COLO829 (cell line): Measurements from ENCODE around the gene OR2F2.
A peak's percentile ranks its signal among the peaks of the same experiment; 100 is the strongest.

Source experiments
- DNase-seq: peaks from one replicate; pipeline ENCODE4 v3.0.0; 2012; ENCODE audit warnings: low spot score

OR2F2 gene, protein sequence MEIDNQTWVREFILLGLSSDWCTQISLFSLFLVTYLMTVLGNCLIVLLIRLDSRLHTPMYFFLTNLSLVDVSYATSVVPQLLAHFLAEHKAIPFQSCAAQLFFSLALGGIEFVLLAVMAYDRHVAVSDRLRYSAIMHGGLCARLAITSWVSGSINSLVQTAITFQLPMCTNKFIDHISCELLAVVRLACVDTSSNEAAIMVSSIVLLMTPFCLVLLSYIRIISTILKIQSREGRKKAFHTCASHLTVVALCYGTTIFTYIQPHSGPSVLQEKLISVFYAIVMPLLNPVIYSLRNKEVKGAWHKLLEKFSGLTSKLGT

DNA sequence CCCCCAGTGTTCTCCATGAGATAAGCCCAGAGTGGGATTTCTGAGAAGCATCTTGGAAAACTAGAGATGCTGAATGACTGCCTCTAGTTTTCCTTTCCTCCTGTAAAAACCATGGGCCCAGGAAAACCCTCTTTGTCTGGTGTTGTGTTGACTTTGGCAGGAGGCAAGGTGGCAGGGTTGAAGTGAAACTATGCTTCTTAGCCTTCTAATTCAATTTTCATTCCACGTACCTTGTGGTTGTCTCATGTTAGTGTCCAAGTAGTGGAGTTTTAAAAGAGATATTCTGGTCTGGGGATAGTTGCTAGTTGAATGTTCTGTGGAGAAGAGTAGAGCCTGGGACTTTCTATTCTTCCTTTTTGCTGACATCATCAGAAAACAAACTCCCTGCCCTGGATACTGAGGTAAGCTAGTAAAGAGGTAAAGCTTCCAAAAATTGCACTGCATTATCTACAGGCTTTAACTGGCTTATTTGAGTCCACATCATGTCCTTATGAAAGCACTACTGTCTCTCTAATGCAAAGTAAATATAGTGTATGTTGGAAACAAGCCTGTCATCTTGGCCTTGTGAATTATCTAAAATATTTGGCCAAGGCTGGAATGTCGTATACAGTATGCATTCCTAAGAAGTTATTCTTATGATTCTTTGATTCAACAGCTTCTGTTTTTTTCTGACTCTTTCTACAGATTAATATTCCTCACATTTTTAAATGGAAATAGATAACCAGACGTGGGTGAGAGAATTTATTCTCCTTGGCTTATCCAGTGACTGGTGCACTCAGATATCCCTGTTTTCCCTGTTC is at the start of gene OR2F2:
Gene OR2F2 (plus strand): TSS at position 708 of the 800 bp plus-strand sequence. CDS start 0 bp downstream, at position 708.
- DNase-seq = no peak

- DNase-seq = no peak
These were observed 49.1 kb upstream of the OR2F2 start for GRCh38 chr7:143885951-143886350.

GRCh38 chr7:143886826-143887477 is 48.1 kb upstream of the OR2F2 start:
- no peak for DNase-seq

- DNase-seq = no peak
These were observed 46.0 kb upstream of the OR2F2 start for GRCh38 chr7:143889068-143889467.

- no peak for DNase-seq
These were observed 44.5 kb upstream of the OR2F2 start for GRCh38 chr7:143890558-143890957.

DNA sequence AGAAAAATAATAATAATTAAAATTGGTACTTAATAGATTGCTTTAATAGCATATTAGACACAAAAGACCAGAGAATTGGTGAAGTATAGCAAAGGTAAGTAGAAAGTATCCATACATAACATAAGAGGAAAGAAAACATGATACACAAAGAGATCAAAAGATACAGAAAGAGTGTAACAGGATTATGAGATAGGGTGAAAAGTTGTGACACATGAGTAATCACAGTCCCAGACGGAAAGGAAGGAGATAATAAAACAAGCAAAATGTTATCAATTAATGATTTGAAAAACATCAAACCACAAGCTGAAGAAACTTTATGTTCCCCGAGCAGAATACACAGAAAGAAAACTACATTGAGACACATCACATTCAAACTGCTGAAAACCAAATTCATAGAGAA is 43.6 kb upstream of the OR2F2 start:
- no peak for DNase-seq

DNA sequence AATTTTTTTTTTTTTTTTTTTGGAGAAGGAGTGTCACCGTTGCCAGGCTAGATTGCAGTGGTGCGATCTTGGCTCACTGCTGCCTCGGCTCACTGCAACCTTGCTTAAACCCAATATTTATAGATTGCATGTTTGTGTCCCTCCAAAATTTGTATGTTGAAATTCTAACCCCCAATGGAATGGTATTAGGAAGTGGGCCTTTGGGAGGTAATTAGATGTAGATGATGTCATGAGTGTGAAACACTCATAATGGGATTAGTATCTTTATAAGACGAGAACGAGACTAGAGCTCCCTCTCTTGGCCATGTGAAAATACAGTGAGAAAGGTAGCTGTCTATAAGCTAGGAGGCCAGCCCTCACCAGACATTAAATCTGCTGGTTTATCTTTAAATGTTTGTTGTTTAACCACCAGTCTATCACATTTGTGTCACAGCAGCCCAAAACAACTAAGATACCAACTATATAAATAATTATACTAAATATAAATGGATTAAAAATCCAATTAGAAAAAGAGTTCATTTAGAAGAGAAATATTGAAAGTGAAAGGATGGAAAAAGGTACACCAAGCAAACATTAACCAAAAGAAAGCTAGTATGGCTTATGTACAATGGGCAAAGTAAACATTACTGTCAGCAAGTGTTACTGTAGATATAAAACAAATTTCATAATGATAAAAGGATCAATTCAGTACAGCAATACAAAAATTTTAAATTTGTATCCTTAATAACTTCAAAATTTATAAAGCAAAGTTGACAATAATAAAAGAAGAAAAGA is 42.3 kb upstream of the OR2F2 start:
- no peak for DNase-seq

GRCh38 chr7:143896667-143897066 is 38.4 kb upstream of the OR2F2 start:
- DNase-seq = no peak

DNA sequence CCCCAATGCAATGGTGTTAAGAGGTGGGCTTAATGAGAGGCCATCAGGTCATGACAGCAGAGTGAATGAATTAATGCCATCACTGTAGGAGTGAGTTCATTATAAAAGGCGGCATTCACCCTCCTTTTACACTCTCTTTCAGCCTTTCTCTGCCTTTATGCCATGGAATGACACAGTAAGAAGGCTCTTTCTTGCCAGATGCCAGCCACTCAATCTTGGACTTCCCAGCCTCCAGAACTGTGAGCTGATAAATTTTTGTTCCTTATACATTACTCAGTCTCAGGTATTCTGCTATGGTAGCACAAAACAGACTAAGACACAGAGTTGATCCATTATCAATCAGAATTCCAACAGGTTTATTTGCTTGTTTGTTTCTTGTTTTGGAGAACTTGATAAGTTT is 36.2 kb upstream of the OR2F2 start:
- no peak for DNase-seq

- no peak for DNase-seq
These were observed 34.7 kb upstream of the OR2F2 start for GRCh38 chr7:143900230-143900766.

DNA sequence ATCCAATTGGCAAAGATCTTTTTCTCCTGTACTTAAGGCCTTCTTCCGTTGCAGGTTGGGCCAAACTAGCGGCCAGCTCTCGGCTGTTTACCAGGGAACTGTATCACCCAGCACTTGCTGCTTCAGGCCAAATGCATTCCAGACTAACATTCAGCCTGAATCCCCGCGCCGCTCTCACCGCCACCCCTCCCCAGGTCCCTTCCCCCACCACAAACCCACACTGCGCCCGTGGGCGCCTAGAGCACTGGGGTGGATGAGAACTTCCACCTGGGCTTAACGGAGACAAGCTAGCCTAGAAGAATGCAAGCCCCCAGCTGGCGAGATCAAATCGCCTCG is 33.7 kb upstream of the OR2F2 start:
- DNase-seq = no peak

GRCh38 chr7:143901668-143902331 is 33.2 kb upstream of the OR2F2 start, which contains the start of gene TCAF1:
Gene TCAF1, minus strand, starts transcription at chr7:143902176. Its CDS starts 25,568 bp downstream, at chr7:143876608.
- DNase-seq = peak; percentile 98

DNA sequence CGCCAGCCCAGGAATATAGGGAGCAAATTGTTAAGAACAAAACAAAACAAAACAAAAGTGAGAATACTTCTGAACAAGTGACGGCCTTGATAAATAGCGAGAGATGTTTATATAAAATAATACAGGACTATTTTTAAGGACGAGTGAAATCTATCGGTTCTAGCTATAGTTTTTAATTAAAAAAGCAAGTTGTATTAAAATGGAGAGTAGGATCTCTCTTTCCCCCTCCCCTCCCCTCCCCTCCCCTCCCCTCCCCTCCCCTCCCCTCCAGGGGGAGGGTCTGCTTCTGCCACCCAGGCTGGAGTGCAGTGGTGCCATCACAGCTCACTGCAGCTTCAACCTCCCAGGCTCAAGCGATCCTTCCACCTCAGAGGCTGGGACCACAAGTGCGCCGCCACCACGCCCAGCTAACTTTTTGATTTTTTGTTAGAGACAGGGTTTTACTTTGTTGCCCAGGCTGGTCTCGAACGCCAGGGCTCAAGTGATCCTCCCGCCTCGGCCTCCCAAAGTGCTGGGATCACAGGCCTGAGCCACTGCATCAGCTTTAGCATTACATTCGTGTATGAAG is 32.6 kb upstream of the OR2F2 start:
- no peak for DNase-seq

- no peak for DNase-seq
These were observed 29.5 kb upstream of the OR2F2 start for GRCh38 chr7:143905509-143905908.

DNA sequence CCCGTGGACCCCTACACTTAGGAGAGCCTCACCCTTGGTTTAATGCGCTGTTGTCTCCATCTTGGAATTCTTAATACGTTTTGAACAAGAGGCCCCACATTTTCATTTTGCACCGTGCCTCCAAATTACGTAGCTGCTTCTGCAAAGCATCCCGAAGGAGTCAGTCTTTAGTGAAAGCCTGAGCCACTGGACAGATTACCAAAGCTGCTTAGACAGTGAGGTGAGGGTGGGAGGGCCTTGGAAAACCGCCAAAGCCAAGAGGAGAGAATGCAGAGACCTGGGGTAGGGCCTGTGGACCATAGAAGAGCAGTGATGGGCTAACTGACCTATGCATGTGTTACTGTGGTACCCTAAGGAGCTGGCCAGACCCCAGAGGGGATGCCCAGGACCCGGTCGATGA is 28.9 kb upstream of the OR2F2 start:
- no peak for DNase-seq

DNA sequence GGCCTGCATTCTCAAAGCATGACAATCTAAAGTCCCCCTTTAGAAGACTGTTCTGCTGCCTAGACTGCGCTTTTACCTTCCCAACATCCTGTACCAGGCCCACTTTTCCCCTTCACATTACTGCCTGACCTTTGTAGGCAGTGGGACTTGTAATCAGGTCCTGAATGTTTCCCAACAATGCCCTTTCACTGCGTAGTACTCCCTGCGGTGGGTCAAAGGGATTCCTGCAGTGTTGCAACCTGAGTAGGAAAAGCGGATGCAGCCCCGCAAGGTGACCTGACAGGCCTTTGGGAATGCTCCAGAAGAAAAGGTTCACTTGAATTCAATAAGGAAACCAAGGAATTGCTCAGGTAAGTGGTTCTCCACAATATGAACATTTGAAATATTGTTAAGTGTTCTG is 28.1 kb upstream of the OR2F2 start:
- no peak for DNase-seq

- DNase-seq = no peak
These were observed 26.9 kb upstream of the OR2F2 start for GRCh38 chr7:143908120-143908519.

- DNase-seq = no peak
These were observed 25.2 kb upstream of the OR2F2 start for GRCh38 chr7:143909863-143910262.

DNA sequence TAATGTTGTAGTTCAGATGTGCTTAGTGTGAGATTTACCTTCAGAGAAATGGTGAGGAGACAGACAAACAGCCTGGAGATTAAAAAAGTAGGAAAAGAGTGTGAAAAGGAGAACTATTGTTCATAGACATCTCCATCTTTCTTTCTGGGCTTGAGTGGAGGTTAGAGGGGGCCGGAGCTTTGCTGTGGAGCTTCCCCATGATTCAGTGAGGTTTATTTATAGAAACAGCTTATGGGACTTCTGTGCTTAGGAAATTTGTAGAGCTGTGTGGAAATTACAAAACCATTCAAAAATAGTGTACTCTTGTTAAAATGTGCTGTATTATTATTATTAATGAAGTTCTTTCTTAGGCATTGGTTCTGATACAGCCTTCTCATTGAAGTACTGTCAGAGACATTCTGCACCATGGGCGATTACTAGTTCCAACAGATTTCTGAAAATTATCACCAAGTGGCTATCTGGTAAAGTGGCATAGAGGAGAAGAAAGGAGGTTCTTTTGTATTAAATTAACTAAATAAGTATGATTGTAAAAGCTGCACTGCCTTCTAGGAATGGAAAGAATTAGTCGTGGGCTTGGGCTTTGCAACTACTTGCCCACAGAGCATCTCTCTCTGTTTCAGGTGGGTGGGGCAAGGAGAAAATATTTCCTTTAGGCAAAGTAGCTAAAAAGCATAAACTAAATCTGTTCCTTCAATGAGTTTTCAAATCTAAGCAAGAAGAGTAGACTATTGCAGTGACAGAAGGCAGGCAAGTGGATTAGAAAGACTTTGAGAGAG is 24.4 kb upstream of the OR2F2 start:
- no peak for DNase-seq

DNA sequence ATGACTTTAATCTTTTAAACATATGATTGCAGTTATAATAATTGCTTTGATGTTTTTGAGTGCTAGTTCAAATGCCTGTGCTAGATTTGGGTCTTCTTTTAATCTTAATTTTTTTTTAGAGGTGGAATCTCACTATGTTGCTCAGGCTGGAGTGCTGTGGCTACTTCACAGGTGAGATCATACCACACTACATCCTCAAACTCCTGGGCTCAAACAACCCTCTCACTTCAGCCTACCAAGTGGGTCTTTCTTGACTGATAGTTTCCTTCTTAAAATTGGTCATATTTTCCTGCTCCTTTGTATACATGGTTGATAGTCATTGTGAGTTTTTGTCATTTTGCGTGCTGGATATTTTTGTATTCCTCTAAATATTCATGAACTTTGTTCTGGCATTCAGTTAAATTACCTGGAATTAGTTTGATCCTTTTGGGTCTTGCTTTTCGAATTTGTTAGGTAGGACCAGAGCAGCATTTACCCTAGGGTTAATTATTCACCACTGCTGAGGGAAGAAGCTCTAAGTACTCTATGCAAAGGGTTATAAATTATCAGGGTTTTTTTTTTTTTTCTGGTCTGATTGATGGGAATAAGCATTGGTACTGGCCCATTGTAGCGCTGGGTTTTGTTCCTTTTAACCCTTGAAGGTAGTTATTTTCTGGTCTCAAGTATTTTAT is 21.0 kb upstream of the OR2F2 start:
- DNase-seq = no peak
